ENCODE data around the gene TPI1.
"Not testable (repeated sequence)": the region's sequence is repeated elsewhere in the genome, so short reads cannot be mapped to it uniquely, and the experiment has no call there.

The TPI1 gene

GRCh38 chr12:6860942-6861341, 6.4 kb upstream of the TPI1 start:
- no peak for DNase-seq
- Mint-ChIP-seq H3K4me1 (peaks cover 9% of the 10 kb centered on the region), H3K27me3 (ENCODE audit: low read depth, poor library complexity) (peaks cover 3% of the 10 kb centered on the region), H3K36me3 (ENCODE audit: low read depth) (peaks cover 79% of the 10 kb centered on the region), H3K9me3 (no peaks in the 10 kb centered on the region), H3K27ac (no peak overlapping the region), H3K4me3 (no peak overlapping the region)
- no peak for TF ChIP-seq CTCF (IDR thresholded peaks at IDR 0.05)

GRCh38 chr12:6861391-6861790, 5.9 kb upstream of the TPI1 start:
- no peak overlapping the region for H3K4me3 Mint-ChIP-seq
- peaks cover 12% of the 10 kb centered on the region for H3K4me1 Mint-ChIP-seq
- H3K9me3 Mint-ChIP-seq = no peaks in the 10 kb centered on the region
- peaks cover 77% of the 10 kb centered on the region for H3K36me3 Mint-ChIP-seq (ENCODE audit: low read depth)
- peaks cover 5% of the 10 kb centered on the region for H3K27me3 Mint-ChIP-seq (ENCODE audit: low read depth, poor library complexity)
- no peak for DNase-seq
- H3K27ac Mint-ChIP-seq = no peak overlapping the region
- no peak for TF ChIP-seq CTCF (IDR thresholded peaks at IDR 0.05)

GRCh38 chr12:6863033-6863432, 4.3 kb upstream of the TPI1 start:
- H3K4me3 Mint-ChIP-seq = no peak overlapping the region
- no peak for DNase-seq
- TF ChIP-seq CTCF (IDR thresholded peaks at IDR 0.05) = no peak
- peaks cover 15% of the 10 kb centered on the region for H3K4me1 Mint-ChIP-seq
- H3K36me3 Mint-ChIP-seq (ENCODE audit: low read depth) = peaks cover 61% of the 10 kb centered on the region
- no peaks in the 10 kb centered on the region for H3K9me3 Mint-ChIP-seq
- no peak overlapping the region for H3K27ac Mint-ChIP-seq
- peaks cover 4% of the 10 kb centered on the region for H3K27me3 Mint-ChIP-seq (ENCODE audit: low read depth, poor library complexity)

- peaks cover 21% of the 10 kb centered on the region for H3K4me1 Mint-ChIP-seq
These were observed 3.6 kb upstream of the TPI1 start for GRCh38 chr12:6863586-6864321.

GRCh38 chr12:6865307-6865706, 2.0 kb upstream of the TPI1 start:
- not testable (repeated sequence) for H3K27ac Mint-ChIP-seq; H3K9me3 Mint-ChIP-seq; H3K27me3 Mint-ChIP-seq (ENCODE audit: low read depth, poor library complexity); DNase-seq
- Mint-ChIP-seq H3K4me1 (peaks cover 36% of the 10 kb centered on the region), H3K4me3 (peak overlapping the region; percentile 19), H3K36me3 (ENCODE audit: low read depth) (peaks cover 66% of the 10 kb centered on the region)

More at GRCh38 chr12:6863586-6864321, 3.6 kb upstream of the TPI1 start:
- Mint-ChIP-seq H3K27me3 (ENCODE audit: low read depth, poor library complexity) (peaks cover 4% of the 10 kb centered on the region), H3K27ac (no peak overlapping the region), H3K36me3 (ENCODE audit: low read depth) (peaks cover 59% of the 10 kb centered on the region), H3K9me3 (no peaks in the 10 kb centered on the region), H3K4me3 (no peak overlapping the region)
- DNase-seq = no peak
- TF ChIP-seq CTCF (IDR thresholded peaks at IDR 0.05) = no peak

GRCh38 chr12:6866163-6866919, 990 bp upstream of the TPI1 start:
- Mint-ChIP-seq H3K36me3 (ENCODE audit: low read depth) (peaks cover 65% of the 10 kb centered on the region), H3K9me3 (no peaks in the 10 kb centered on the region), H3K27ac (no peak overlapping the region), H3K27me3 (ENCODE audit: low read depth, poor library complexity) (peaks cover 4% of the 10 kb centered on the region), H3K4me1 (peaks cover 46% of the 10 kb centered on the region), H3K4me3 (peak overlapping the region; percentile 88)
- TF ChIP-seq CTCF (IDR thresholded peaks at IDR 0.05) = no peak
- DNase-seq = peak; percentile 43

Measured in nephron progenitor cell (in vitro differentiated cells).